Stimulated activated CD4-positive, alpha-beta T cell treated with anti-CD3 and anti-CD28 coated beads, Interleukin-2, amount 100 ng/mL, for 48 hours (primary cell): ENCODE data around the gene BTG1.
"Not testable (repeated sequence)": the region's sequence is repeated elsewhere in the genome, so short reads cannot be mapped to it uniquely, and the experiment has no call there.

Source experiments
- DNase-seq, 2 donors: peaks; one replicate each; pipeline ENCODE4 v3.0.0-alpha.2; 2020

Gene BTG1

DNA sequence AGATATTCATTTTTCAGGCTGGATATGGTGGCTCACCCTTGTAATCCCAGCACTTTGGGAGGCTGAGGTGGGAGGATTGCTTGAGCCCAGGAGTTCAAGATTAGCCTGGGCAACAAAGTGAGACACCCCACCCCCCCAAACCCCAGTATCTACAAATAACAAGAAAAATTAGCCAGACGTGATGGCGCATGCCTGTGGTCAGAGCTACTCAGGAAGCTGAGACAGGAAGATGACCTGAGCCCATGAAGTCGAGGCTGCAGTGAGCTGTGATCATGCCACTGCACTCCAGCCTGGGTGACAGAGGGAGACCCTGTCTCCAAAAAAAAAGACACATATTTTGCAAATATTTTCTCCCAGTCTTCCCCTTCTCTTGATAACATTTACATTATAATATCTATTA lies 51.3 kb downstream of the BTG1 start:
- not testable (repeated sequence) for DNase-seq
